Breast epithelium (tissue), 4 donors: ENCODE data around the gene CPN2. TPM values are rescaled to one million over a fixed set of nuclear protein-coding genes. Genes with fewer than 3 reads are reported as not detected.

Experiments
- DNase-seq, 2 donors: peaks; one replicate each; pipeline ENCODE4 v3.0.0-alpha.2; 2019; ENCODE audit warnings: low spot score in 2 of 2
- H3K27ac ChIP-seq, 2 donors: fragments of 200-600 bp; sonication (generic) in 1 of 2; one replicate each; pipeline ENCODE4 v1.5.1; 2016 to 2019; ENCODE audit warnings: mild to moderate bottlenecking in 1 of 2
- H3K27me3 ChIP-seq, 2 donors: fragments of 200-600 bp; sonication (generic) in 1 of 2; one replicate each; pipeline versions ENCODE4 v1.5.1 to v1.6.0; 2017 to 2019; ENCODE audit warnings: control low read depth in 1 of 2, mild to moderate bottlenecking in 1 of 2
- H3K36me3 ChIP-seq: fragments of 200-600 bp; one replicate; pipeline ENCODE4 v1.5.1; 2019
- H3K4me1 ChIP-seq, 2 donors: fragments of 200-600 bp; sonication (generic); one replicate each; pipeline ENCODE4 v1.5.1; 2016 to 2019; ENCODE audit warnings: control low read depth in 1 of 2
- H3K4me3 ChIP-seq, 3 donors: fragments of 200-600 bp; sonication (generic); 1 replicate in 2 of 3; 2 replicates in 1 of 3; pipeline ENCODE4 v1.5.1; 2016 to 2019; ENCODE audit warnings: mild to moderate bottlenecking in 3 of 3, moderate library complexity in 2 of 3
- H3K9me3 ChIP-seq, 2 donors: fragments of 200-600 bp; sonication (generic) in 1 of 2; one replicate each; pipeline ENCODE4 v1.5.1; 2016 to 2019; ENCODE audit warnings: control low read depth in 1 of 2
- CTCF ChIP-seq, 3 donors: fragments of 450-650 bp; IDR thresholded peaks; one replicate each; pipeline ENCODE4 v1.5.1; 2016 to 2017; ENCODE audit warnings: antibody characterized with exemption in 3 of 3, mild to moderate bottlenecking in 3 of 3, moderate library complexity in 3 of 3
- POLR2A ChIP-seq: fragments of 450-650 bp; IDR thresholded peaks from one replicate; pipeline ENCODE4 v1.6.1; 2016; ENCODE audit warnings: antibody characterized with exemption, mild to moderate bottlenecking, moderate library complexity
- POLR2AphosphoS5 ChIP-seq, 3 donors: sonication (generic); formaldehyde crosslinking; IDR thresholded peaks; one replicate each; pipeline ENCODE4 v1.6.1; 2017; ENCODE audit warnings: antibody characterized with exemption in 3 of 3
- intact Hi-C: fragments of 100-400 bp; cut with DNase I; formaldehyde crosslinking; loops from one replicate; pipeline ENCODE4 v1.15.1; 2023; ENCODE audit warnings: low total_unique reads
- total RNA-seq, 3 donors: library from RNA; depleted of rRNA; stranded (reverse); fragments of >200 nt; gene quantifications; one replicate each; pipeline ENCODE4 v1.1.0, GENCODE V29; 2016

The CPN2 gene
- total RNA-seq, 3 donors from 2014 or later = 0.16 TPM; not detected in 2

DNA sequence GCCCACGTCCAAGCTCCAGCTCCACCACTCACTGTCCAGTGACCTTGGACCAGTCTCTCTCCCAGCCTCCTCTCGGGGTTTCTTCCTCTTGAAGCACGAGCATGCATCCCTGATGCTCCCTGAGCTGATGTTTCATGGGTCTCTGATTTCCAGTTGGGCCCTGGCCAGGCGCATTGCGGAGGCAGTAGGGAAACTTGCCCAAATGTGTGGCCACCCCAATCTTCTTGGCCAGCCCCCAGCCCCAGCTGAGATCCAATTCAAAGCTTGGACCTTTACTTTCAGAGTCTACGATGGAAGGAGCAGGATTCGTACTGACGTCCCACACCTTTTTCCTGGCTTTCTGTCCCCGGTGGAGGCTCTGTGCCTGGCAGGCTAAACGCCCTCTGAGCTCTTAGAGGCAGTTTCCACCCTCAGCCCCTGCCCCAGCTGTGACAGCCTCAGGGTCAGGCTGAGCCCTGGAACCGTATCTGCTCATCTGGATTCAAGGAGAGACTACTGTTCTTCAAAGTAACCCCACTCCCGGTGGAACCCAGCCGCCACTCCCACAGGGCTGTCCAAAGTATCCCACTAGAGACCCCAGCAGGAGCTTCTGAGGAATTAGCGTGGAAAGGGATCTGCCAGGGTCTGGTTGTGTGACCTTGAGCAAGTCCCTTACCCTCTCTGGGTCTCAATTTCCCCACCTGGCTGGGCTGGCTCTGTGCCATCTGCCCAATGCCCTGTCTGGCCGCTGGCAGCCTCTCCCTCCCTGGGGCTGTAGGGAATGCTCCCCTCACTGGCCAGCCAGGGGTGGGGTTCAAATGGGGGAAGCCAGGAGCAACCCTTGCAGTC, 37.4 kb downstream of the CPN2 start:
- Histone ChIP-seq H3K36me3 (no peaks in the 10 kb centered on the region), H3K9me3 (peaks cover 2 to 5% of the 10 kb centered on the region in 2 donors), H3K4me1 (peaks cover 9 to 16% of the 10 kb centered on the region in 2 donors), H3K27me3 (no peaks in the 10 kb centered on the region), H3K27ac (peak overlapping the region; percentile 68 to 81), H3K4me3 (no peak overlapping the region)
- DNase-seq = no peak
- intact Hi-C loops = loop anchor here (10.0 kb wide), 1 partner anchor 179 kb away; the partner anchor contains the start of gene HES1
- peak in 1 of 3 donors; percentile 53 for TF ChIP-seq POLR2AphosphoS5 (IDR thresholded peaks at IDR 0.05)
- TF ChIP-seq POLR2A = no peak
- peak in 1 of 3 donors; percentile 19 for TF ChIP-seq CTCF (IDR thresholded peaks at IDR 0.05)

GRCh38 chr3:194312743-194313281, 38.3 kb downstream of the CPN2 start:
- intact Hi-C loops = loop anchor here (10.0 kb wide), 1 partner anchor 178 kb away; the partner anchor contains the start of gene HES1
- peak overlapping the region in 1 of 3 donors; percentile 32 for H3K4me3 ChIP-seq
- TF ChIP-seq CTCF (IDR thresholded peaks at IDR 0.05) (no peak), POLR2AphosphoS5 (IDR thresholded peaks at IDR 0.05) (peak; percentile 34 to 87 (median 54))
- H3K4me1 ChIP-seq = peaks cover 9 to 16% of the 10 kb centered on the region in 2 donors
- no peaks in the 10 kb centered on the region for H3K9me3 ChIP-seq
- H3K27me3 ChIP-seq = no peaks in the 10 kb centered on the region
- no peaks in the 10 kb centered on the region for H3K36me3 ChIP-seq
- peak in 1 of 2 donors; percentile 65 for DNase-seq
- H3K27ac ChIP-seq = peak overlapping the region; percentile 68 to 81

GRCh38 chr3:194312186-194312742, 38.9 kb downstream of the CPN2 start:
- DNase-seq = peak in 1 of 2 donors; percentile 83
- intact Hi-C loops = loop anchor here (10.0 kb wide), 1 partner anchor 177 kb away; the partner anchor contains the start of gene HES1

GRCh38 chr3:194311000-194311399, 40.1 kb downstream of the CPN2 start:
- H3K9me3 ChIP-seq = no peaks in the 10 kb centered on the region
- intact Hi-C loops = loop anchor here (10.0 kb wide), 1 partner anchor 176 kb away; the partner anchor contains the start of gene HES1
- H3K4me3 ChIP-seq = no peak overlapping the region
- DNase-seq = no peak
- H3K4me1 ChIP-seq = peaks cover 9 to 12% of the 10 kb centered on the region in 2 donors
- no peaks in the 10 kb centered on the region for H3K27me3 ChIP-seq
- no peaks in the 10 kb centered on the region for H3K36me3 ChIP-seq
- H3K27ac ChIP-seq = no peak overlapping the region
- TF ChIP-seq POLR2AphosphoS5 (IDR thresholded peaks at IDR 0.05) (no peak), POLR2A (no peak), CTCF (IDR thresholded peaks at IDR 0.05) (no peak)

More at GRCh38 chr3:194312186-194312742, 38.9 kb downstream of the CPN2 start:
- no peaks in the 10 kb centered on the region for H3K9me3 ChIP-seq
- H3K4me3 ChIP-seq = peak overlapping the region in 1 of 3 donors; percentile 32
- no peaks in the 10 kb centered on the region for H3K36me3 ChIP-seq
- peaks cover 9 to 16% of the 10 kb centered on the region in 2 donors for H3K4me1 ChIP-seq
- TF ChIP-seq POLR2AphosphoS5 (IDR thresholded peaks at IDR 0.05) (no peak), POLR2A (no peak), CTCF (IDR thresholded peaks at IDR 0.05) (no peak)
- H3K27ac ChIP-seq = peak overlapping the region; percentile 68 to 81
- H3K27me3 ChIP-seq = no peaks in the 10 kb centered on the region
